GM19238 (cell line): ENCODE data around the gene IL2RA.
"Not testable (repeated sequence)": the region's sequence is repeated elsewhere in the genome, so short reads cannot be mapped to it uniquely, and the experiment has no call there.

Source experiments
- DNase-seq: peaks from one replicate; pipeline ENCODE4 v3.0.0; 2011; ENCODE audit warnings: low spot score; ENCODE audit not compliant: insufficient read length

The IL2RA gene

GRCh38 chr10:5962358-5962940, 99.7 kb downstream of the IL2RA start:
- not testable (repeated sequence) for DNase-seq

- no peak for DNase-seq
These were observed 100.6 kb downstream of the IL2RA start for GRCh38 chr10:5961405-5962100.

GRCh38 chr10:5960973-5961275, 101.2 kb downstream of the IL2RA start:
- DNase-seq = not testable (repeated sequence)
